Right atrium auricular region (tissue), 2 donors: ENCODE measurements around the gene ACOX3. TPM values are rescaled to one million over a fixed set of nuclear protein-coding genes. Genes with fewer than 3 reads are reported as not detected.
A peak's percentile ranks its signal among the peaks of the same experiment; 100 is the strongest.
"Not testable (repeated sequence)": the region's sequence is repeated elsewhere in the genome, so short reads cannot be mapped to it uniquely, and the experiment has no call there.

Experiments used
- DNase-seq: peaks from one replicate; pipeline ENCODE4 v3.0.0-alpha.2; 2019; ENCODE audit warnings: low spot score
- H3K27ac ChIP-seq, 2 donors: fragments of 200-600 bp; sonication (generic); 1 replicate in 1 of 2; 2 replicates in 1 of 2; pipeline ENCODE4 v1.5.1; 2016 to 2019
- H3K27me3 ChIP-seq, 2 donors: fragments of 200-600 bp; sonication (generic); one replicate each; pipeline versions ENCODE4 v1.5.1 to v1.6.0; 2017 to 2019
- H3K36me3 ChIP-seq: fragments of 200-600 bp; sonication (generic); one replicate; pipeline ENCODE4 v1.5.1; 2016
- H3K4me1 ChIP-seq, 2 donors: fragments of 200-600 bp; sonication (generic); one replicate each; pipeline versions ENCODE4 v1.5.1 to v1.6.0; 2017 to 2019
- H3K4me3 ChIP-seq, 2 donors: fragments of 200-600 bp; sonication (generic); 1 replicate in 1 of 2; 2 replicates in 1 of 2; pipeline ENCODE4 v1.5.1; 2017 to 2019; ENCODE audit warnings: mild to moderate bottlenecking in 1 of 2, moderate library complexity in 1 of 2
- H3K9me3 ChIP-seq, 2 donors: fragments of 200-600 bp; sonication (generic); one replicate each; pipeline ENCODE4 v1.5.1; 2019
- CTCF ChIP-seq, 2 donors: fragments of 200-600 bp; sonication (generic); IDR thresholded peaks; one replicate each; pipeline ENCODE4 v1.5.1; 2019; ENCODE audit warnings: antibody characterized with exemption in 2 of 2
- total RNA-seq, 2 donors: library from RNA; depleted of rRNA; stranded (reverse); fragments of >200 nt; gene quantifications; one replicate each; pipeline ENCODE4 v1.1.0, GENCODE V29; 2016

ACOX3 gene
- total RNA-seq, 2 donors from 2014 or later, result 66.9 to 68.8 TPM

DNA sequence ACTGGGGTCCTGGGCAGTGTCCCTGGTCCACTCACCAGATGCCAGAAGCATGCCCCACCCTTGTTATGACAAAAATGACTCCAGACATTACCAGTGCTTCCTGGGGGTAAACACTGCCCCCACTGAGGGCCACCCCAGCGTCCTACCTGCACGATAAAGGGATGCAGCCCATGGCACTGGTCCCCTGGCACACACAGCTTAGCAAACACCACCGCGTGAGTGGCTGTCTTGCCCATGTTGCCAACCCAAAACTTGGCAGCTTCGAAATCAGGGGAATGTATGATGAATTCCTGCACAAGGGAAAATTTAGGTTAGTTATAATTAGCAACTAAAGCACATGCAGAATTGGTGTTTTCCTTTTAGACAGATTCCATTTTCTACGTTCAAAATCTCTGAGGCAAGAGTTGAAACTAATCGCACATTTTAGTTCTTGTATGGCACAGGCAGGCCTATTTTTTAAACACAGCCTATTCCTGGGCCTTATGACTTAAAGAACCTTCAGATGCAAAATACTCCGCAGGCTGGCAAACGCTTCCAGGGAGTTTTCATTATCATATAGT lies 30.4 kb downstream of the ACOX3 start:
- Histone ChIP-seq H3K27me3 (no peaks in the 10 kb centered on the region), H3K4me3 (no peak overlapping the region), H3K4me1 (peaks cover 0 to 32% of the 10 kb centered on the region in 2 donors), H3K9me3 (no peaks in the 10 kb centered on the region), H3K36me3 (peaks cover 88% of the 10 kb centered on the region), H3K27ac (no peak overlapping the region)
- no peak for TF ChIP-seq CTCF (IDR thresholded peaks at IDR 0.05)
- DNase-seq, result no peak

DNA sequence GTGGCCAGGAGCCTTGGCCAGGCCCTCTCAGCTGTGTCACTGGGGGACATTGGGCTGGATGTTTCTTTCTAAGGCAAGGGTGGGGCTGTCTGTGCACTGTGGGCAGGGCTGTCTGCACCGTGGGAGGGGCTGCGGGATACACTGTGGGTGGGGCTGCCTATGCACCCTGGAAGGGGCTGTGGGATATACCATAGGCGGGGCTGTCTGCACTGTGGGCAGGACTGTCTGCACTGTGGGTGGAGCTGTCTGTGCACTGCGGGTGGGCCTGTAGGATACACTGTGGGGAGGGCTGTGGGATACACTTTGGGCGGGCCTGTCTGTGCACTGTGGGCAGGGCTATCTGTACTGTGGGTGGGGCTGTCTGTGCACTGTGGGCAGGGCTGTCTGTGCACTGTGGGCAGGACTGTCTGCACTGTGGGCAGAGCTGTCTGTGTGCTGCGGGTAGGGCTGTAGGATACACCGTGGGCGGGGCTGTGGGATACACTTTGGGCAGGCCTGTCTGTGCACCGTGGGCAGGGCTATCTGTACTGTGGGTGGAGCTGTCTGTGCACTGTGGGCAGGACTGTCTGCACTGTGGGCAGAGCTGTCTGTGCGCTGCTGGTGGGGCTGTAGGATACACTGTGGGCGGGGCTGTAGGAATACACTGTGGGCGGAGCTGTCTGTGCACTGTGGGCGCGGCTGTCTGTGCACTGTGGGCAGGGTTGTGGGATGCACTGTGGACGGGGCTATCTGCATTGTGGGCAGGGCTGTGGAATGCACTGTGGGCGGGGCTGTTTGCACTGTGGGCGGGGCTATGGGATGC lies 31.1 kb downstream of the ACOX3 start:
- peaks cover 0 to 39% of the 10 kb centered on the region in 2 donors for H3K4me1 ChIP-seq
- H3K27ac ChIP-seq, result no peak overlapping the region
- H3K36me3 ChIP-seq, result peaks cover 88% of the 10 kb centered on the region
- H3K4me3 ChIP-seq, result no peak overlapping the region
- no peak for DNase-seq
- no peaks in the 10 kb centered on the region for H3K27me3 ChIP-seq
- no peaks in the 10 kb centered on the region for H3K9me3 ChIP-seq
- TF ChIP-seq CTCF (IDR thresholded peaks at IDR 0.05), result no peak

DNA sequence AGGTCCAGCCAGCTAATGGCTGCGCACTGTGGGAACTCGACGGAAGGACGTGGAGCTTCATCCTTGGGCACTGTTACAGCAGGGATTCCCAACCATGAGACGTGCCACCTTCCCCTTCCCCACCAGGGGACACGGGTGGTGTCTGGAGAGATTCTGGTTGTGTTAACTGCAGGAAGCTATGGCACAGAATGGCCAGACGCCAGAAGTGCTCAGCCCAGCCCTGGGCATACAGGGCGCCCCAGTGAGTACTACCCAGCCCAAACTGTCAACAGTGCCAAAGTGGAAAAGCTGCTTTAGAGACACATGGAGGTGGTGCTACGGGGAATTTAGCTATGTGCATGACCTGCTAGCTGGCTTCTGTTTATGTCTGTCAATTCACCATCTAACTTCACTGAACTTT lies 32.8 kb downstream of the ACOX3 start:
- Histone ChIP-seq H3K27me3 (no peaks in the 10 kb centered on the region), H3K9me3 (no peaks in the 10 kb centered on the region), H3K36me3 (peaks cover 87% of the 10 kb centered on the region), H3K4me3 (no peak overlapping the region), H3K4me1 (peaks cover 0 to 46% of the 10 kb centered on the region in 2 donors), H3K27ac (no peak overlapping the region)
- no peak for TF ChIP-seq CTCF (IDR thresholded peaks at IDR 0.05)
- DNase-seq, result no peak

DNA sequence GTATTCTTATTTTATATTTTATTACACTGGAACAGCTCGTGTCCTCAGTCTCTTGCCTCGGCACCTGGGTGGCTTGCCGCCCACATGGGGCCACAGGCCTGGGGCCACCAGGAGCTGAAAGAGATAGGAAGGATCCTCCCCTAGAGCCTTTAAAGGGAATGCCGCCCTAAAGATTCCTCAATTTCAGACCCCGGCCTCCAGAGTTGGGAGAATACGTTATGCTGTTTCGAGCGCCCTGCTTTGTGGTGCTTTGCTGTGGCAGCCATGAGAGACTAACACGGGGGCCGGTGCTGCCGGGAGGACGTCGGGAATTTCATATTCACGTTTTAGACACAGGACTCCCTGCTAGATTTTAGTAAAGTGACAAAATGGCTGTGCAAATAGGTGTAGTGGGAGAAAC lies 33.2 kb downstream of the ACOX3 start:
- Histone ChIP-seq H3K27me3 (no peaks in the 10 kb centered on the region), H3K9me3 (no peaks in the 10 kb centered on the region), H3K27ac (no peak overlapping the region), H3K4me3 (no peak overlapping the region), H3K36me3 (peaks cover 85% of the 10 kb centered on the region), H3K4me1 (peaks cover 0 to 50% of the 10 kb centered on the region in 2 donors)
- no peak for TF ChIP-seq CTCF (IDR thresholded peaks at IDR 0.05)
- no peak for DNase-seq

DNA sequence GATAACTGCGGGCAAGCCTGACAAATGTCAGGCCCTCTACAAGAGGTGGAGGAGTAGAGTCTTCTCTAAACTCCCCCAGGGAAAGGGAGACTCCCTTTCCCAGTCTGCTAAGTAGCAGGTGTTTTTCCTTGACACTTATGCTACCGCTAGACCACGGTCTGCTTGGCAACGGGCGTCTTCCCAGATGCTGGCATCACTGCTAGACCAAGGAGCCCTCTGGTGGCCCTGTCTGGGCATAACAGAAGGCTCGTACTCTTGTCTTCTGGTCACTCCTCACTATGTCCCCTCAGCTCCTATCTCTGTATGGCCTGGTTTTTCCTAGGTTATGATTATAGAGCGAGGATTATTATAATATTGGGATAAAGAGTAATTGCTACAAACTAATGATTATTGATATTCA lies 33.6 kb downstream of the ACOX3 start:
- not testable (repeated sequence) for H3K9me3 ChIP-seq, H3K4me3 ChIP-seq, H3K27ac ChIP-seq, H3K27me3 ChIP-seq, DNase-seq
- TF ChIP-seq CTCF (IDR thresholded peaks at IDR 0.05), result peak; percentile 20 to 65
- Histone ChIP-seq H3K36me3 (peaks cover 83% of the 10 kb centered on the region), H3K4me1 (peaks cover 0 to 55% of the 10 kb centered on the region in 2 donors)
